K562 (cell line): ENCODE measurements around the gene PLAC9. TPM values are rescaled to one million over a fixed set of nuclear protein-coding genes. Genes with fewer than 3 reads are reported as not detected.

Source experiments
- ATAC-seq: fragments of 200-7000 bp; cut with Tn5 transposase; 3 replicates; pipeline ENCODE4 v1.9.1; 2020; ENCODE audit warnings: moderate library complexity
- BruUV-seq: library from RNA; stranded (reverse); fragments of 400-500 nt; replicated peaks from 2 replicates; lab custom pipeline; 2021; lab: Mats Ljungman, UMichigan
- CTCF ChIA-PET: fragments of 300-600 bp; formaldehyde crosslinking; extraction: SDS; loops from one replicate; lab custom pipeline; 2021; ENCODE audit warnings: low intra/inter-chr PET ratio; lab: Yijun Ruan, JAX
- POLR2A ChIA-PET: fragments of 300-600, 350-650 bp; sonication (Branson Sonifier 250); formaldehyde crosslinking; extraction: SDS; loops from one replicate; lab custom pipeline; 2021; ENCODE audit warnings: antibody characterized with exemption, inconsistent platforms; lab: Yijun Ruan, JAX
- DNase-seq, 4 experiments: peaks; one replicate each; pipeline versions ENCODE4 v3.0.0 to v3.0.0-alpha.2; 2011 to 2018; ENCODE audit warnings: low spot score in 3 of 4, mixed read lengths in 3 of 4; ENCODE audit errors: extremely low read depth in 1 of 4
- FAIRE-seq: peaks from 2 replicates; lab custom pipeline; 2011; peaks lifted over from hg19 to GRCh38; lab: Jason Lieb, UNC
- H2AFZ ChIP-seq: 2 replicates; pipeline ENCODE4 v1.6.0; 2011; ENCODE audit warnings: low read depth, low read length, control low read depth, inconsistent platforms
- H3K27ac ChIP-seq: fragments of 200-600 bp; 3 replicates; pipeline ENCODE4 v1.8.0; 2011; ENCODE audit warnings: low read depth, mild to moderate bottlenecking, control low read depth, inconsistent platforms, low read length, moderate library complexity, mixed read lengths; ENCODE audit errors: extremely low read depth
- H3K27me3 ChIP-seq, 2 experiments: fragments of 300-600 bp in 1 of 2; 2 replicates in 1 of 2; 3 replicates in 1 of 2; pipeline versions ENCODE4 v1.6.0 to v1.8.0; 2011; ENCODE audit warnings: inconsistent platforms in 2 of 2, low read length in 2 of 2, mild to moderate bottlenecking in 1 of 2, mixed read lengths in 1 of 2, moderate library complexity in 1 of 2; ENCODE audit not compliant: control insufficient read depth in 2 of 2, insufficient read depth in 2 of 2
- H3K36me3 ChIP-seq: fragments of 300-600 bp; 3 replicates; pipeline ENCODE4 v1.8.0; 2011; ENCODE audit warnings: mild to moderate bottlenecking, low read length, inconsistent platforms; ENCODE audit not compliant: control insufficient read depth, insufficient read depth
- H3K4me1 ChIP-seq, 2 experiments: fragments of 200-600 bp in 1 of 2; replicated peaks in 1 of 2; 2 replicates in 1 of 2; 3 replicates in 1 of 2; pipeline versions ENCODE4 v1.5.1 to v1.8.0; 2011; ENCODE audit warnings: inconsistent platforms in 2 of 2, low read length in 2 of 2, mild to moderate bottlenecking in 1 of 2, mixed read lengths in 1 of 2, moderate library complexity in 1 of 2; ENCODE audit not compliant: control insufficient read depth in 2 of 2, insufficient read depth in 2 of 2
- H3K4me2 ChIP-seq: 2 replicates; pipeline ENCODE4 v1.6.1; 2011; ENCODE audit warnings: low read length, control low read depth, inconsistent platforms, mixed read lengths; ENCODE audit not compliant: insufficient read depth
- H3K4me3 ChIP-seq: fragments of 200-600 bp; sonication (generic), shearing (Covaris generic); 2 replicates; pipeline ENCODE4 v1.5.1; 2016; ENCODE audit warnings: control low read depth, inconsistent platforms
- H3K79me2 ChIP-seq: fragments of 200-600 bp; 3 replicates; pipeline ENCODE4 v1.8.0; 2011; ENCODE audit warnings: low read length, inconsistent platforms; ENCODE audit not compliant: control insufficient read depth, insufficient read depth
- H3K9ac ChIP-seq, 2 experiments: 2 replicates each; pipeline versions ENCODE4 v1.6.0 to v1.6.1; 2011; ENCODE audit warnings: low read depth in 2 of 2, low read length in 2 of 2, control low read depth in 1 of 2, inconsistent platforms in 1 of 2, mild to moderate bottlenecking in 1 of 2, mixed read lengths in 1 of 2; ENCODE audit not compliant: insufficient read depth in 1 of 2
- H3K9me1 ChIP-seq: one replicate; pipeline ENCODE4 v1.6.0; 2011; ENCODE audit warnings: inconsistent platforms, mild to moderate bottlenecking, low read length, moderate library complexity; ENCODE audit not compliant: control insufficient read depth, insufficient read depth
- H3K9me3 ChIP-seq: replicated peaks from 2 replicates; pipeline ENCODE4 v1.5.1; 2011; ENCODE audit warnings: low read depth, low read length, inconsistent platforms; ENCODE audit not compliant: control insufficient read depth, insufficient read depth
- H4K20me1 ChIP-seq: replicated peaks from 2 replicates; pipeline ENCODE4 v1.6.1; 2011; ENCODE audit warnings: low read length, inconsistent platforms, mixed read lengths; ENCODE audit not compliant: control insufficient read depth, insufficient read depth
- ETV5 ChIP-seq: sonication (generic); formaldehyde crosslinking; IDR thresholded peaks from 2 replicates; pipeline ENCODE4 v1.4.0; 2020; ENCODE audit warnings: low read depth, mild to moderate bottlenecking, missing genetic modification reagents
- GMEB1 ChIP-seq: fragments of 250-450 bp; sonication (Bioruptor Pico); IDR thresholded peaks from 2 replicates; pipeline ENCODE4 v1.4.0; 2020; ENCODE audit warnings: mild to moderate bottlenecking
- HDAC6 ChIP-seq: IDR thresholded peaks from 2 replicates; pipeline ENCODE4 v1.6.1; 2012; ENCODE audit warnings: low read depth, mild to moderate bottlenecking, control low read depth, inconsistent platforms, low read length, moderate library complexity
- HMG20B ChIP-seq: fragments of 250-450 bp; sonication (Bioruptor Pico); IDR thresholded peaks from 2 replicates; pipeline ENCODE4 v1.5.0; 2021; ENCODE audit warnings: mild to moderate bottlenecking
- HNRNPUL1 ChIP-seq: fragments of 200-400 bp; formaldehyde crosslinking; IDR thresholded peaks from 2 replicates; pipeline ENCODE4 v1.6.1; 2017; ENCODE audit warnings: low read length
- NCOA2 ChIP-seq, 2 experiments: fragments of 450-650 bp; IDR thresholded peaks; 2 replicates each; pipeline ENCODE4 v1.6.1; 2018; ENCODE audit warnings: mild to moderate bottlenecking in 2 of 2, moderate library complexity in 1 of 2; ENCODE audit not compliant: partially characterized antibody in 2 of 2
- NCOA6 ChIP-seq: fragments of 450-650 bp; IDR thresholded peaks from 2 replicates; pipeline ENCODE4 v1.6.1; 2017; ENCODE audit warnings: mild to moderate bottlenecking
- NR2C2 ChIP-seq, 2 experiments: fragments of 200-800 bp in 1 of 2; sonication (Bioruptor generic) in 1 of 2; sonication (generic) in 1 of 2; formaldehyde crosslinking in 1 of 2; IDR thresholded peaks; 2 replicates each; pipeline versions ENCODE4 v1.6.1 to v1.8.0; 2016 to 2022; ENCODE audit warnings: mild to moderate bottlenecking in 1 of 2, missing compliant biosample characterization in 1 of 2, missing genetic modification characterization in 1 of 2, missing genetic modification reagents in 1 of 2
- OTX1 ChIP-seq: fragments of 450-650 bp; formaldehyde crosslinking; IDR thresholded peaks from 2 replicates; pipeline ENCODE4 v1.4.0; 2022; ENCODE audit warnings: mild to moderate bottlenecking
- PURB ChIP-seq: sonication (generic); formaldehyde crosslinking; IDR thresholded peaks from 2 replicates; pipeline ENCODE4 v1.9.0; 2021; ENCODE audit warnings: low read depth, mild to moderate bottlenecking, missing genetic modification reagents
- RB1 ChIP-seq: fragments of 450-650 bp; IDR thresholded peaks from 2 replicates; pipeline ENCODE4 v1.6.1; 2017; ENCODE audit warnings: low read depth, mild to moderate bottlenecking
- ZNF778 ChIP-seq: fragments of 450-650 bp; formaldehyde crosslinking; IDR thresholded peaks from 2 replicates; pipeline ENCODE4 v1.4.0; 2020; ENCODE audit warnings: mild to moderate bottlenecking, moderate library complexity
- WGBS: fragments of 100-300 bp; shearing (Covaris generic); methylation state at CpG from one replicate; pipeline ENCODE4 v1.1.6; 2016; ENCODE audit warnings: low coverage, mixed read lengths; ENCODE audit not compliant: insufficient coverage; ENCODE audit errors: missing lambda C conversion rate; 5-methylcytosine and 5-hydroxymethylcytosine counted together
- in situ Hi-C: fragments of 300-500 bp; cut with MboI; formaldehyde crosslinking; loops from 4 replicates; pipeline ENCODE4 v1.15.0; 2018; ENCODE audit warnings: inconsistent platforms, mixed read lengths
- intact Hi-C: fragments of 100-400 bp; cut with micrococcal nuclease; formaldehyde crosslinking; loops from 2 replicates; pipeline ENCODE4 v1.14.2; 2022
- polyA plus RNA-seq, 8 experiments: library from polyadenylated mRNA; depleted of rRNA in 4 of 8; stranded (reverse) in 5 of 8; unstranded in 3 of 8; fragments of >200 nt; fragmentation: Nextera tagmentation in 2 of 8; fragmentation: Illumina TruSeq in 1 of 8; extraction: Ambion mirVana in 2 of 8; extraction: Trizol in 1 of 8; gene quantifications; 2 replicates each; pipeline versions ENCODE4 v1.2.1 to v1.2.3, GENCODE V29; 2011 to 2014; ENCODE audit warnings: inconsistent platforms in 1 of 8, missing spikeins in 1 of 8
- total RNA-seq, 7 experiments: library from RNA; depleted of rRNA in 6 of 7; stranded (reverse); fragments of >200 nt in 6 of 7; fragmentation: Illumina TruSeq in 2 of 7; extraction: Trizol in 2 of 7; gene quantifications; 2 replicates each; pipeline versions ENCODE4 v1.2.1 to v1.2.3, GENCODE V29; 2011 to 2021; ENCODE audit warnings: low replicate concordance in 1 of 7
- TF ChIP-seq, protein P1 (sequence below): fragments of 450-650 bp; formaldehyde crosslinking; IDR thresholded peaks from 2 replicates; pipeline ENCODE4 v1.4.0; 2022; ENCODE audit warnings: missing genetic modification characterization
- TF ChIP-seq, protein P2 (sequence below): fragments of 450-650 bp; IDR thresholded peaks from 2 replicates; pipeline ENCODE4 v1.6.1; 2014; ENCODE audit warnings: low read depth, mild to moderate bottlenecking, moderate library complexity, borderline replicate concordance

Gene PLAC9
- total and polyA plus RNA-seq, 9 of the 15 experiments (the other 6 are each of a cell fraction or from before 2014, with no cell fraction given) = not detected

DNA sequence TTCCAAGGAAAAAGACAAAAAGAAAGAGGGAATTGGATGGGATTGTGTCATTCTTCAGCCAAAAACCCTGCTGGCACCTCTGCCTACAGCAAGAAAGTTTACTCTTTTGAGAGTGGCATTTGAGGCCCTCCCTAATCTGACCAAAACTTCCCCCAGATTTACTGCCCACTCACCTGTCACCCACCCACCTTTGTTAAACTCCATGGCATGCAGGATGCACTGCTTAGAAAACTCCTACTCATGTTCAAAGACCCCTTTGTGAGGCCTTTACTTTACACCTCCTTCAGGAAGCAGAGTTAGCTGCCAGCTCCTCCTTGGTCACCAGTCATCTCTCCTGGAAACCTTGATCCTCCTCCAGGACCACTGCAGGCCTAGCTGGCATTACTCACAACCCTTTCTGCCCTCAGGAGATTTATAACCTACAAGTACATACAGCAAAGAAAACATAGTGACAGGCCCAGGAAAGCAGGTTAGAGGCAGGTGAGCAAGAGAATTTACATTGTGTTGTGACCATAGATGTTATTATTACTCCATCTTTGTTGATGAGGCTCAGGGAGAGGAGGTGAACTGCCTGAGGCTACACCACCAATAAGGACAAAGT is 10.3 kb upstream of the PLAC9 start (continued):
- TF ChIP-seq ETV5 (CRISPR knock-in tag) = no peak

DNA sequence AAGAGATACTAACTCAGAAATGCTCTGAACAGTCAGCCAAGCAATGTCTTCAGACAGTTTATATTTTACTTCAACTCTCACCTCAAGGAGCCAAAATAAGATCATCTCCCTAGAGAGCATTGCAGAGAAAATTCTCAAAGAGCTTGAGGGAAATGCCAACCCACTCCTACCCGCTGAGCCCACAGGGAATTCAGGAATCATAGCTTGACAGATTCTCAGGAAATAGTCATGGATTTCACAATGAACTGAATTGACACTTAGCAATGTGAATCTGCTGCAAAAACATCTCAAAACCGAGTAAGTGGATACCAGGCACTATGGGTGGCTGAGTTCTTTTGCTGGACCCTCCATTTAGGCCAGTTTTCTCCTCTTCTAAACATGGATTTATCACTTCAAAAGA is 9.8 kb upstream of the PLAC9 start:
- no peak overlapping the region for H3K27ac ChIP-seq
- no peak for ATAC-seq
- ChIA-PET POLR2A (no interaction called here), CTCF (no interaction called here)
- H3K27me3 ChIP-seq = peaks cover 8 to 13% of the 10 kb centered on the region in 2 experiments
- H3K4me3 ChIP-seq = no peak overlapping the region
- no peaks in the 10 kb centered on the region for H3K36me3 ChIP-seq
- H3K9me3 ChIP-seq = no peaks in the 10 kb centered on the region
- intact Hi-C loops = loop anchor here (10.0 kb wide), 2 partner anchors 188 to 588 kb away; no protein-coding TSS in a partner anchor
- H2AFZ ChIP-seq = no peak overlapping the region
- H3K4me2 ChIP-seq = no peak overlapping the region
- no peak for FAIRE-seq
- no peak for DNase-seq
- H3K9me1 ChIP-seq = no peaks in the 10 kb centered on the region
- in situ Hi-C loops = loop anchor here (10.0 kb wide), 1 partner anchor 578 kb away; no protein-coding TSS in a partner anchor
- no peaks in the 10 kb centered on the region for H3K79me2 ChIP-seq
- 0% methylated on average over 2 of the region's 2 CpGs for WGBS
- H4K20me1 ChIP-seq = no peaks in the 10 kb centered on the region
- no TSS peak for BruUV-seq
- no peaks in the 10 kb centered on the region for H3K4me1 ChIP-seq
- H3K9ac ChIP-seq = no peak overlapping the region
- TF ChIP-seq PURB (CRISPR knock-in tag) (no peak), ZNF778 (CRISPR knock-in tag) (no peak), HNRNPUL1 (no peak), GMEB1 (CRISPR knock-in tag) (no peak), OTX1 (CRISPR knock-in tag) (no peak), HMG20B (CRISPR knock-in tag) (no peak), RB1 (no peak), NCOA6 (no peak), NCOA2 (IDR thresholded peaks at IDR 0.05; ENCODE audit: partially characterized antibody in 2 of 2) (no peak), HDAC6 (no peak), NR2C2 (CRISPR knock-in tag; IDR thresholded peaks at IDR 0.05) (no peak), NR2C2 (tag; IDR thresholded peaks at IDR 0.05) (no peak)
- TF ChIP-seq, protein P1, sequence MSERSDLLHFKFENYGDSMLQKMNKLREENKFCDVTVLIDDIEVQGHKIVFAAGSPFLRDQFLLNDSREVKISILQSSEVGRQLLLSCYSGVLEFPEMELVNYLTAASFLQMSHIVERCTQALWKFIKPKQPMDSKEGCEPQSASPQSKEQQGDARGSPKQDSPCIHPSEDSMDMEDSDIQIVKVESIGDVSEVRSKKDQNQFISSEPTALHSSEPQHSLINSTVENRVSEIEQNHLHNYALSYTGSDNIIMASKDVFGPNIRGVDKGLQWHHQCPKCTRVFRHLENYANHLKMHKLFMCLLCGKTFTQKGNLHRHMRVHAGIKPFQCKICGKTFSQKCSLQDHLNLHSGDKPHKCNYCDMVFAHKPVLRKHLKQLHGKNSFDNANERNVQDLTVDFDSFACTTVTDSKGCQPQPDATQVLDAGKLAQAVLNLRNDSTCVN (CRISPR knock-in tag) = no peak
- TF ChIP-seq, protein P2, sequence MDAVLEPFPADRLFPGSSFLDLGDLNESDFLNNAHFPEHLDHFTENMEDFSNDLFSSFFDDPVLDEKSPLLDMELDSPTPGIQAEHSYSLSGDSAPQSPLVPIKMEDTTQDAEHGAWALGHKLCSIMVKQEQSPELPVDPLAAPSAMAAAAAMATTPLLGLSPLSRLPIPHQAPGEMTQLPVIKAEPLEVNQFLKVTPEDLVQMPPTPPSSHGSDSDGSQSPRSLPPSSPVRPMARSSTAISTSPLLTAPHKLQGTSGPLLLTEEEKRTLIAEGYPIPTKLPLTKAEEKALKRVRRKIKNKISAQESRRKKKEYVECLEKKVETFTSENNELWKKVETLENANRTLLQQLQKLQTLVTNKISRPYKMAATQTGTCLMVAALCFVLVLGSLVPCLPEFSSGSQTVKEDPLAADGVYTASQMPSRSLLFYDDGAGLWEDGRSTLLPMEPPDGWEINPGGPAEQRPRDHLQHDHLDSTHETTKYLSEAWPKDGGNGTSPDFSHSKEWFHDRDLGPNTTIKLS = no peak
